ENCODE measurements around the gene ERN1. TPM values are rescaled to one million over a fixed set of nuclear protein-coding genes. Genes with fewer than 3 reads are reported as not detected.
A peak's percentile ranks its signal among the peaks of the same experiment; 100 is the strongest.

The ERN1 gene
- total RNA-seq, 4 donors from 2014 or later: 9.7 to 27.5 (median 13.8) TPM

GRCh38 chr17:64083563-64084085 is 46.3 kb downstream of the ERN1 start:
- TF ChIP-seq CTCF (IDR thresholded peaks at IDR 0.05 in 4 of 5, conservative IDR thresholded peaks at IDR 0.05 in 1 of 5) (no peak), POLR2A (IDR thresholded peaks at IDR 0.05) (no peak)
- no peak for ATAC-seq
- H3K27ac ChIP-seq: no peak overlapping the region
- H3K4me1 ChIP-seq: peaks cover 11 to 15% of the 10 kb centered on the region in 2 donors
- DNase-seq: no peak
- in situ Hi-C loops (cut with MboI; ENCODE audit: low sequenced_read_pairs in 4 of 4): no loop called here
- no peaks in the 10 kb centered on the region for H3K9me3 ChIP-seq
- no peaks in the 10 kb centered on the region for H3K27me3 ChIP-seq
- no peak overlapping the region for H3K4me3 ChIP-seq
- intact Hi-C loops (cut with DNase I; ENCODE audit: low total_unique reads): no loop called here
- peaks cover 0 to 6% of the 10 kb centered on the region in 2 donors for H3K36me3 ChIP-seq

- H3K27ac ChIP-seq: no peak overlapping the region
- H3K9me3 ChIP-seq: no peaks in the 10 kb centered on the region
- intact Hi-C loops (cut with DNase I; ENCODE audit: low total_unique reads) (no loop called here), in situ Hi-C loops (cut with MboI; ENCODE audit: low sequenced_read_pairs in 4 of 4) (no loop called here)
- H3K36me3 ChIP-seq: peaks cover 0 to 11% of the 10 kb centered on the region in 2 donors
- no peaks in the 10 kb centered on the region for H3K27me3 ChIP-seq
- ATAC-seq (no peak), DNase-seq (no peak)
- TF ChIP-seq POLR2A (IDR thresholded peaks at IDR 0.05) (no peak), CTCF (IDR thresholded peaks at IDR 0.05 in 4 of 5, conservative IDR thresholded peaks at IDR 0.05 in 1 of 5) (no peak)
- H3K4me1 ChIP-seq: peaks cover 11 to 15% of the 10 kb centered on the region in 2 donors
- H3K4me3 ChIP-seq: no peak overlapping the region
These were observed 46.9 kb downstream of the ERN1 start for GRCh38 chr17:64083093-64083492.

GRCh38 chr17:64081802-64082799 is 47.8 kb downstream of the ERN1 start:
- peaks cover 0 to 14% of the 10 kb centered on the region in 2 donors for H3K36me3 ChIP-seq
- TF ChIP-seq CTCF (IDR thresholded peaks at IDR 0.05 in 4 of 5, conservative IDR thresholded peaks at IDR 0.05 in 1 of 5) (no peak), POLR2A (IDR thresholded peaks at IDR 0.05) (no peak)
- intact Hi-C loops (cut with DNase I; ENCODE audit: low total_unique reads): no loop called here
- peaks cover 11 to 15% of the 10 kb centered on the region in 2 donors for H3K4me1 ChIP-seq
- no peak for DNase-seq
- no peaks in the 10 kb centered on the region for H3K9me3 ChIP-seq
- no peak overlapping the region for H3K27ac ChIP-seq
- peak in 1 of 2 donors; percentile 54 for ATAC-seq
- no peak overlapping the region for H3K4me3 ChIP-seq
- H3K27me3 ChIP-seq: no peaks in the 10 kb centered on the region
- in situ Hi-C loops (cut with MboI; ENCODE audit: low sequenced_read_pairs in 4 of 4): no loop called here

- no peak overlapping the region for H3K27ac ChIP-seq
- no peak overlapping the region for H3K4me3 ChIP-seq
- no peak for TF ChIP-seq POLR2A (IDR thresholded peaks at IDR 0.05)
- TF ChIP-seq CTCF (IDR thresholded peaks at IDR 0.05 in 4 of 5, conservative IDR thresholded peaks at IDR 0.05 in 1 of 5): no peak
- ATAC-seq: no peak
- peaks cover 11 to 15% of the 10 kb centered on the region in 2 donors for H3K4me1 ChIP-seq
- in situ Hi-C loops (cut with MboI; ENCODE audit: low sequenced_read_pairs in 4 of 4): no loop called here
- no peaks in the 10 kb centered on the region for H3K9me3 ChIP-seq
- peaks cover 0 to 14% of the 10 kb centered on the region in 2 donors for H3K36me3 ChIP-seq
- intact Hi-C loops (cut with DNase I; ENCODE audit: low total_unique reads): no loop called here
- no peak for DNase-seq
- H3K27me3 ChIP-seq: no peaks in the 10 kb centered on the region
These were observed 49.7 kb downstream of the ERN1 start for GRCh38 chr17:64080174-64080618.

Measured in gastrocnemius medialis (tissue), 4 donors.